HepG2 (cell line): ENCODE results near the gene EPN2. TPM values are rescaled to one million over a fixed set of nuclear protein-coding genes. Genes with fewer than 3 reads are reported as not detected.

Experiments
- EED ChIP-seq: sonication (generic); formaldehyde crosslinking; IDR thresholded peaks from 2 replicates; pipeline ENCODE4 v1.5.0; 2020; ENCODE audit warnings: mild to moderate bottlenecking, missing genetic modification reagents
- HMG20B ChIP-seq: conservative IDR thresholded peaks from 2 replicates; pipeline ENCODE4 v1.6.1; 2016; ENCODE audit warnings: missing genetic modification reagents, missing compliant biosample characterization
- HOXA3 ChIP-seq: sonication (generic); formaldehyde crosslinking; IDR thresholded peaks from 2 replicates; pipeline ENCODE4 v1.5.0; 2020; ENCODE audit warnings: missing genetic modification reagents
- IRF9 ChIP-seq: sonication (generic); formaldehyde crosslinking; IDR thresholded peaks from 2 replicates; pipeline ENCODE4 v1.8.0; 2022; ENCODE audit warnings: missing genetic modification reagents, mild to moderate bottlenecking, borderline replicate concordance
- KLF11 ChIP-seq: IDR thresholded peaks from 2 replicates; pipeline ENCODE4 v1.6.1; 2016; ENCODE audit warnings: missing compliant biosample characterization
- MIER3 ChIP-seq: IDR thresholded peaks from 2 replicates; pipeline ENCODE4 v1.6.1; 2016; ENCODE audit warnings: missing compliant biosample characterization, borderline replicate concordance
- NFE2 ChIP-seq: sonication (generic); formaldehyde crosslinking; IDR thresholded peaks from 2 replicates; pipeline ENCODE4 v1.4.0; 2020; ENCODE audit warnings: missing genetic modification reagents
- NR0B2 ChIP-seq: sonication (generic); formaldehyde crosslinking; IDR thresholded peaks from 2 replicates; pipeline ENCODE4 v1.4.0; 2020; ENCODE audit warnings: mild to moderate bottlenecking, missing genetic modification reagents
- NR3C1 ChIP-seq: sonication (generic); formaldehyde crosslinking; IDR thresholded peaks from 2 replicates; pipeline ENCODE4 v1.4.0; 2020; ENCODE audit warnings: missing genetic modification reagents
- PBX3 ChIP-seq: sonication (generic); formaldehyde crosslinking; IDR thresholded peaks from 2 replicates; pipeline ENCODE4 v1.8.1; 2023; ENCODE audit warnings: missing genetic modification reagents, inconsistent platforms, borderline replicate concordance
- PHB2 ChIP-seq: fragments of 450-650 bp; IDR thresholded peaks from 2 replicates; pipeline ENCODE4 v1.6.1; 2018; ENCODE audit not compliant: partially characterized antibody
- SRSF4 ChIP-seq: fragments of 200-400 bp; formaldehyde crosslinking; IDR thresholded peaks from one replicate; pipeline ENCODE4 v1.6.1; 2018; ENCODE audit warnings: mild to moderate bottlenecking, low read depth, low read length, moderate library complexity; ENCODE audit not compliant: poor library complexity, severe bottlenecking
- THAP7 ChIP-seq: sonication (generic); formaldehyde crosslinking; IDR thresholded peaks from 2 replicates; pipeline ENCODE4 v1.8.1; 2023; ENCODE audit warnings: mild to moderate bottlenecking, missing genetic modification reagents
- ZBTB7A ChIP-seq: sonication (generic); formaldehyde crosslinking; IDR thresholded peaks from 2 replicates; pipeline ENCODE4 v1.8.0; 2022; ENCODE audit warnings: mild to moderate bottlenecking, missing genetic modification reagents
- ZMAT3 ChIP-seq: sonication (generic); formaldehyde crosslinking; conservative IDR thresholded peaks from 2 replicates; pipeline ENCODE4 v1.7.0; 2021; ENCODE audit warnings: missing genetic modification reagents
- ZNF121 ChIP-seq: sonication (generic); formaldehyde crosslinking; IDR thresholded peaks from 2 replicates; pipeline ENCODE4 v1.5.0; 2020; ENCODE audit warnings: mild to moderate bottlenecking, missing genetic modification reagents
- ZNF264 ChIP-seq: sonication (generic); formaldehyde crosslinking; IDR thresholded peaks from 2 replicates; pipeline ENCODE4 v1.4.0; 2020; ENCODE audit warnings: missing genetic modification reagents
- ZNF296 ChIP-seq: sonication (generic); formaldehyde crosslinking; conservative IDR thresholded peaks from 2 replicates; pipeline ENCODE4 v1.5.0; 2020; ENCODE audit warnings: mild to moderate bottlenecking, missing genetic modification reagents
- ZNF3 ChIP-seq: IDR thresholded peaks from 2 replicates; pipeline ENCODE4 v1.7.0; 2017; ENCODE audit warnings: inconsistent platforms
- ZNF33B ChIP-seq: sonication (generic); formaldehyde crosslinking; IDR thresholded peaks from 2 replicates; pipeline ENCODE4 v1.5.1; 2020; ENCODE audit warnings: mild to moderate bottlenecking, missing genetic modification reagents
- ZNF556 ChIP-seq: sonication (generic); formaldehyde crosslinking; IDR thresholded peaks from 2 replicates; pipeline ENCODE4 v1.4.0; 2020; ENCODE audit warnings: mild to moderate bottlenecking, missing genetic modification reagents, borderline replicate concordance
- ZNF678 ChIP-seq: sonication (generic); formaldehyde crosslinking; IDR thresholded peaks from 2 replicates; pipeline ENCODE4 v1.4.0; 2020; ENCODE audit warnings: mild to moderate bottlenecking, missing genetic modification reagents
- ZNF839 ChIP-seq: sonication (generic); formaldehyde crosslinking; IDR thresholded peaks from 2 replicates; pipeline ENCODE4 v1.4.0; 2020; ENCODE audit warnings: missing genetic modification reagents, mild to moderate bottlenecking, borderline replicate concordance
- ZSCAN29 ChIP-seq: sonication (generic); formaldehyde crosslinking; conservative IDR thresholded peaks from 2 replicates; pipeline ENCODE4 v1.4.0; 2020; ENCODE audit warnings: mild to moderate bottlenecking, missing genetic modification reagents
- ZSCAN31 ChIP-seq: sonication (generic); formaldehyde crosslinking; IDR thresholded peaks from 2 replicates; pipeline ENCODE4 v1.5.0; 2020; ENCODE audit warnings: low read depth, mild to moderate bottlenecking, missing genetic modification reagents
- polyA plus RNA-seq, 8 experiments: library from polyadenylated mRNA; depleted of rRNA in 3 of 8; stranded (reverse) in 7 of 8; unstranded in 1 of 8; fragments of >200 nt; fragmentation: Illumina TruSeq in 4 of 8; extraction: Trizol in 4 of 8; gene quantifications; 2 replicates each; pipeline versions ENCODE4 v1.2.1 to v1.2.3, GENCODE V29; 2011 to 2016; ENCODE audit warnings: low read depth in 4 of 8, missing spikeins in 1 of 8, mixed read lengths in 1 of 8; ENCODE audit not compliant: insufficient read depth in 1 of 8
- total RNA-seq, 5 experiments: library from RNA; depleted of rRNA; stranded (reverse); fragments of >200 nt; fragmentation: Illumina TruSeq; extraction: Trizol; gene quantifications; 2 replicates each; pipeline ENCODE4 v1.2.3, GENCODE V29; 2016; ENCODE audit warnings: low read depth in 1 of 5
- TF ChIP-seq, protein P1 (sequence below): sonication (generic); formaldehyde crosslinking; IDR thresholded peaks from 2 replicates; pipeline ENCODE4 v1.4.0; 2020; ENCODE audit warnings: missing genetic modification reagents

The EPN2 gene
- total and polyA plus RNA-seq, 2 of the 13 experiments (the other 11 are each of a cell fraction or from before 2014, with no cell fraction given), result 7.8 to 19.2 TPM

DNA sequence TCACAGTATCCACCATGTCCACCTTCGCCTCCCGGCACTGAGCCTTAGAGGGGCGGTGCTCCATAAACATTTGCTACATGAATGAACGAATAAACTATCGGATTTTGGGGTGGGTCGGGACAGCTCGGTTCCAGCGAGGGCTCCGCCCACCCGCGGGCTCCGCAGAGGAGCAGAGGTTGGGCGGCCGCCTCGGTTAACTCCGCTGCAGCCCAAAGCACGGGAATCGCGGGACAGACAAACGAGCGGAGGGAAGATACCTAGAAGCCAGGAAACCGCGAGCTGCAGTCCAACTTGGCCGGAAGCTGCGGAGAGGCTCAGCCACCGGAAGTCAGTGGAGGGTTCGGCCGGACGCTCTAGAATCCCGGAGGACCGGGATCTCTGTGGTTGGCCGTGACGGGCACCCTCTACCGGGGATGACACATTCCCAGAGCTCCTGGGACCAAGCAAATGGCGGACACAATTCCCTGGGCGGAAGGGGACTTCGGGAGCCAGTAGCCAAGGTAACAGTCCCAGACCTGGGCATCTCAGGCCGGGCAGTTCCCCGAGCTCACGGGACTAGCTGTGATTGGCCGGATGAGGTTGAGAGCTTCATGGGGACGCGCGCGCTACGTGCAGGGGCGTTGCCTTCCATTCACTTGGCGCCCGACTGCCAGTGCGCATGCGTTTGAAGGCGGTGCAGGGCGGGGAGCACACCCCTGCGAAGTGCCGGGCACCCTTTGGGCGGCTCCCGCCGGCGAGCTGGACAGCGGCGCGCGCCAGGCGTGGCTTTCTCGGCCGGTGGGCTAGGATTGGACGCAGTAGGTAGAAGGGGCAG is 140.6 kb downstream of the EPN2 start (continued):
- TF ChIP-seq MIER3 (CRISPR knock-in tag) (peak; percentile 86; the same call in 1 of the 2 replicates), IRF9 (peak; percentile 89), NR0B2 (CRISPR knock-in tag) (no peak), THAP7 (CRISPR knock-in tag) (peak; percentile 99), ZSCAN29 (CRISPR knock-in tag) (no peak), KLF11 (CRISPR knock-in tag) (no peak), ZNF678 (no peak), ZBTB7A (no peak; the same call in 1 of the 2 replicates), ZNF556 (CRISPR knock-in tag) (peak; percentile 64; the same call in 1 of the 2 replicates), HMG20B (CRISPR knock-in tag) (no peak), ZNF3 (no peak), SRSF4 (no peak), EED (CRISPR knock-in tag) (no peak), ZMAT3 (peak; percentile 37; the same call in 1 of the 2 replicates), ZNF264 (no peak; the same call in 1 of the 2 replicates), PHB2 (no peak), HOXA3 (peak; percentile 81), NFE2 (CRISPR knock-in tag) (no peak), ZNF839 (CRISPR knock-in tag) (no peak), ZSCAN31 (CRISPR knock-in tag) (no peak), ZNF121 (CRISPR knock-in tag) (no peak), ZNF296 (CRISPR knock-in tag) (no peak), ZNF33B (CRISPR knock-in tag) (peak; percentile 68; the same call in 1 of the 2 replicates), NR3C1 (CRISPR knock-in tag) (no peak), PBX3 (no peak)
- TF ChIP-seq, protein P1, sequence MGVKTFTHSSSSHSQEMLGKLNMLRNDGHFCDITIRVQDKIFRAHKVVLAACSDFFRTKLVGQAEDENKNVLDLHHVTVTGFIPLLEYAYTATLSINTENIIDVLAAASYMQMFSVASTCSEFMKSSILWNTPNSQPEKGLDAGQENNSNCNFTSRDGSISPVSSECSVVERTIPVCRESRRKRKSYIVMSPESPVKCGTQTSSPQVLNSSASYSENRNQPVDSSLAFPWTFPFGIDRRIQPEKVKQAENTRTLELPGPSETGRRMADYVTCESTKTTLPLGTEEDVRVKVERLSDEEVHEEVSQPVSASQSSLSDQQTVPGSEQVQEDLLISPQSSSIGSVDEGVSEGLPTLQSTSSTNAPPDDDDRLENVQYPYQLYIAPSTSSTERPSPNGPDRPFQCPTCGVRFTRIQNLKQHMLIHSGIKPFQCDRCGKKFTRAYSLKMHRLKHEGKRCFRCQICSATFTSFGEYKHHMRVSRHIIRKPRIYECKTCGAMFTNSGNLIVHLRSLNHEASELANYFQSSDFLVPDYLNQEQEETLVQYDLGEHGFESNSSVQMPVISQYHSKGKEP (CRISPR knock-in tag), result no peak; the same call in 1 of the 2 replicates
